Prostate gland (tissue), 2 donors: Measurements from ENCODE around the gene HOXA3. TPM values are rescaled to one million over a fixed set of nuclear protein-coding genes. Genes with fewer than 3 reads are reported as not detected.
A peak's percentile ranks its signal among the peaks of the same experiment; 100 is the strongest.

Experiments
- DNase-seq: peaks from one replicate; pipeline ENCODE4 v3.0.0-alpha.2; 2019; ENCODE audit warnings: low spot score
- H3K27ac ChIP-seq, 2 donors: fragments of 200-600 bp; sonication (generic); 2 replicates each; pipeline ENCODE4 v1.5.1; 2017 to 2019
- H3K27me3 ChIP-seq: fragments of 200-600 bp; sonication (generic); replicated peaks from 2 replicates; pipeline ENCODE4 v1.5.1; 2019; ENCODE audit not compliant: insufficient read depth
- H3K36me3 ChIP-seq, 2 donors: fragments of 200-600 bp; sonication (generic); 1 replicate in 1 of 2; 2 replicates in 1 of 2; pipeline versions ENCODE4 v1.5.1 to v1.8.1; 2017 to 2019
- H3K4me1 ChIP-seq: fragments of 200-600 bp; sonication (generic); replicated peaks from 2 replicates; pipeline ENCODE4 v1.5.1; 2019
- H3K4me3 ChIP-seq, 2 donors: fragments of 200-600 bp; sonication (generic); 2 replicates each; pipeline ENCODE4 v1.5.1; 2017 to 2019
- H3K9me3 ChIP-seq: fragments of 200-600 bp; sonication (generic); 2 replicates; pipeline ENCODE4 v1.5.1; 2017
- POLR2A ChIP-seq: fragments of 450-650 bp; IDR thresholded peaks from one replicate; pipeline ENCODE4 v1.6.1; 2016; ENCODE audit warnings: antibody characterized with exemption, mild to moderate bottlenecking
- POLR2AphosphoS5 ChIP-seq: sonication (generic); formaldehyde crosslinking; IDR thresholded peaks from one replicate; pipeline ENCODE4 v1.6.1; 2017; ENCODE audit warnings: antibody characterized with exemption
- WGBS: methylation state at CpG from one replicate; pipeline ENCODE4 v1.1.5; 2018; 5-methylcytosine and 5-hydroxymethylcytosine counted together
- intact Hi-C: fragments of 100-400 bp; cut with DNase I; formaldehyde crosslinking; loops from one replicate; pipeline ENCODE4 v1.14.2; 2022
- total RNA-seq, 2 donors: library from RNA; depleted of rRNA; stranded (reverse); fragments of >200 nt; gene quantifications; one replicate each; pipeline ENCODE4 v1.1.0, GENCODE V29; 2016
- TF ChIP-seq, protein P1 (sequence below), 4 experiments: fragments of 200-600 bp in 2 of 4; fragments of 450-650 bp in 2 of 4; sonication (generic) in 2 of 4; IDR thresholded peaks; 1 replicate in 3 of 4; 2 replicates in 1 of 4; pipeline ENCODE4 v1.5.1; 2016 to 2019; ENCODE audit warnings: antibody characterized with exemption in 4 of 4, mild to moderate bottlenecking in 2 of 4, moderate library complexity in 2 of 4

The HOXA3 gene
- total RNA-seq, 2 donors from 2014 or later = 2.8 to 3.1 TPM

DNA sequence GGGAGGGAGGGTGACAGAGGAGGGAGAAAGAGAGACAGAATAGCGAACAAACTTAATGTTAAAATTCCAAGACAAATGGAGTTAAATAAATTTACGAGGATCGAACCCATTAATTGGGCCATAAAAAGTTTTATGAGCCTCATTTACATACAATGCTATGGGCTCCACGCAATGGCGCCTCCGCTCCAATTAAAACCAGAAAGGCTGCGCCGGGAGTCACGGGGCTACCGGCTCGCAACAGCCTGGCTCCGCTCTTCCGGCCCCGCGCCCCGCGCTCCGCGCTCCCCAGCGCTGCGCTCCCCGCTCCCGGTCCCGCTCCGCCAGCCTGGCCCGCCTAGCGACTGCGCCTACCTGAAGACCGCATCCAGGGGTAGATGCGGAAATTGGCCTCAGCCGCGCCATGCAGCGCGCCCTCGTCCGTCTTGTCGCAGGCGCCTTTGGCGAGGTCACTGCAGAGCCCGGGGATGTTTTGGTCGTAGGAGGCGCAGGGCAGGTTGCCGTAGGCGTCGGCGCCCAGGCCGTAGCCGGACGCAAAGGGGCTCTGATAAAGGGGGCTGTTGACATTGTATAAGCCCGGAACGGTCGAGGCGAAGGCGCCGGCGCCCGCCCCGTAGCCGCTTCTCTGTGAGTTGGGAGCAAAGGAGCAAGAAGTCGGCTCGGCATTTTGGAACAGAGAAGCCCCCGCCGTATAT is 3.6 kb upstream of the HOXA3 start:
- Histone ChIP-seq H3K27ac (peak overlapping the region; percentile 79 to 85), H3K36me3 (no peaks in the 10 kb centered on the region), H3K9me3 (no peaks in the 10 kb centered on the region), H3K27me3 (no peaks in the 10 kb centered on the region), H3K4me1 (peaks cover 4% of the 10 kb centered on the region), H3K4me3 (peak overlapping the region; percentile 51 to 64)
- intact Hi-C loops = loop anchor here (10.0 kb wide), 2 partner anchors 1061 to 1291 kb away; no protein-coding TSS in a partner anchor
- DNase-seq = no peak
- TF ChIP-seq POLR2A = peak; percentile 27
- TF ChIP-seq, protein P1, sequence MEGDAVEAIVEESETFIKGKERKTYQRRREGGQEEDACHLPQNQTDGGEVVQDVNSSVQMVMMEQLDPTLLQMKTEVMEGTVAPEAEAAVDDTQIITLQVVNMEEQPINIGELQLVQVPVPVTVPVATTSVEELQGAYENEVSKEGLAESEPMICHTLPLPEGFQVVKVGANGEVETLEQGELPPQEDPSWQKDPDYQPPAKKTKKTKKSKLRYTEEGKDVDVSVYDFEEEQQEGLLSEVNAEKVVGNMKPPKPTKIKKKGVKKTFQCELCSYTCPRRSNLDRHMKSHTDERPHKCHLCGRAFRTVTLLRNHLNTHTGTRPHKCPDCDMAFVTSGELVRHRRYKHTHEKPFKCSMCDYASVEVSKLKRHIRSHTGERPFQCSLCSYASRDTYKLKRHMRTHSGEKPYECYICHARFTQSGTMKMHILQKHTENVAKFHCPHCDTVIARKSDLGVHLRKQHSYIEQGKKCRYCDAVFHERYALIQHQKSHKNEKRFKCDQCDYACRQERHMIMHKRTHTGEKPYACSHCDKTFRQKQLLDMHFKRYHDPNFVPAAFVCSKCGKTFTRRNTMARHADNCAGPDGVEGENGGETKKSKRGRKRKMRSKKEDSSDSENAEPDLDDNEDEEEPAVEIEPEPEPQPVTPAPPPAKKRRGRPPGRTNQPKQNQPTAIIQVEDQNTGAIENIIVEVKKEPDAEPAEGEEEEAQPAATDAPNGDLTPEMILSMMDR (IDR thresholded peaks at IDR 0.05) = no peak
- WGBS = under 1% methylated on average over 63 of the region's 63 CpGs

DNA sequence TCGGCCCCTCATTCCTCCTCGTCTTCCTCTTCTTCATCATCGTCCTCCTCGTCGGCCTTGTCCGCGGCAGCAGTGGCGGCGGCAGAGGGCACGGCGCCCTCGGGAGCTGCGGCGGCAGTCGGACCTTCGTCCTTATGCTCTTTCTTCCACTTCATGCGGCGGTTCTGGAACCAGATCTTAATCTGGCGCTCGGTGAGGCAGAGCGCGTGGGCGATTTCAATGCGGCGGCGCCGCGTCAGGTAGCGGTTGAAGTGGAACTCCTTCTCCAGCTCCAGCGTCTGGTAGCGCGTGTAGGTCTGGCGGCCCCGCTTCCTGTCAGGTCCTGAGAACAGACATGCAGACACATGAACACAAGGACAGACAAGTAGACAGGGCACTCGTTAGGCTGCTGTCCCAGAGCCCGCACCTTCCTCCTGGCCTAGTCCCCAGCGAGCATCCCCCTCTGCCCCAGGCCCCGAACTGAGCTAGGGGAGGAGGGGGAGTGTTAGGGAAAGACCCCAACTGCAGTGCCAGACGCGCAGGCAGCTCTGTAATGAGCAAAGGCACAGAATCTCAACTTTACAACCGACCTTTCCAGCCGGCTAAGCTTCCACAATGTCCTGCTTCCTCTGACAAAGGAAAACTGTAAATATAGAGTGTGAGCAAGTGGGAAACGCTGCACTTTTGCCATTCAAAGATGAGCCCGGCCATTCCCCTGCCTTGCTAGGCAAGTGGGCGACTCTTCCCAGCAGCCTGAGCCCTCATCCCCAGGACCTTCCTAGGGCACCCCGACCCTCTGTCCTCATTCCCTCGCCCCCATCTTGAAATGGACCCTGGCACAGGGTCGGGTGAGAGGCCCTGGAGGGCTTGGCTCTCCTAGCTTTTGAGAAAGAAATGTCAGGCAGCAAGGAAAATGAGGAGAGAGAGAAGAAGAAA is 2.8 kb upstream of the HOXA3 start:
- peak overlapping the region; percentile 79 to 85 for H3K27ac ChIP-seq
- no peaks in the 10 kb centered on the region for H3K9me3 ChIP-seq
- 59% methylated on average over 48 of the region's 48 CpGs for WGBS
- no peak for DNase-seq
- H3K4me3 ChIP-seq = peak overlapping the region; percentile 51 to 64
- peaks cover 4% of the 10 kb centered on the region for H3K4me1 ChIP-seq
- intact Hi-C loops = loop anchor here (5.0 to 10.0 kb wide), 3 partner anchors 953 to 1290 kb away; partner anchors contain the start of genes CBX3 and HNRNPA2B1
- no peaks in the 10 kb centered on the region for H3K36me3 ChIP-seq
- TF ChIP-seq POLR2A = no peak
- no peak for TF ChIP-seq POLR2AphosphoS5
- TF ChIP-seq, protein P1 (IDR thresholded peaks at IDR 0.05) = no peak
- H3K27me3 ChIP-seq = no peaks in the 10 kb centered on the region

DNA sequence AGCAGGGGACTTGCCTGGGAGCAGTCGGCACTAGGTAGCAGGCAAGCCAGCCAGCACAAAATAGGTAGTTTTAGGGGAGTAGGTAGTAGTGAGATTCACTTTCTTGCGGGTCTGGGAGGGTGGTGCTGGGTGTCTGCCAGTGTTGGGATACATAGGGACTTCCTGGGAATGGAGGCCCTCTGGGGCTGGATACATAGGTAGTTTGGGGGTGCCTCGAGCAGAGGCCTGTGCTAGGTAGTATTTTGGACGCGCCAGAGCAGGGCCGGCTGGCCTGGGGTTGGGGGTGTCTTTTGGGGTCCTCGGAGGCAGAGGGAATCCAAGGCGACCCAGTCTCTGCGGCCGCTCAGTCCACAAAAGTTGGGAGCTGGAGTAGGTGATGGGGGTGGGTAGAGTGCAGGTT is 2.0 kb upstream of the HOXA3 start:
- intact Hi-C loops = loop anchor here (5.0 to 10.0 kb wide), 3 partner anchors 952 to 1290 kb away; partner anchors contain the start of genes CBX3 and HNRNPA2B1

DNA sequence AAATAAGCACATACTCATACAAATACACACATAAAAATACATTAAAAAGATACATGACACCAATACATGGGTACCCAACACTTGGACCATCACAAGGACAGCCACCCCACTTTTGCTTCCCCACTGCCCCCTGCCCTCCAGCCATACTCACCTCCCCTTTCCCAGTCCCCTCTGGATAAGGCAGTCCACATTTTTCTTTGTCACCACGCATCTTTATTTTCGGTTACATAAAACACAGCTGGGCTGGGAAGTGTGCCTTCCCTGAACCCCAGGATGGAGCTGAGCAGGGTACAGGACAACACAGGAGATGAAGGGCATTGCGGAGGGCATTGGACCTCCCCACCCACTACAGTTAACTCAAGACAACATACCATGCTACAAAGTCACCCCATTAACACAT is 1.1 kb upstream of the HOXA3 start:
- Histone ChIP-seq H3K9me3 (no peaks in the 10 kb centered on the region), H3K36me3 (no peaks in the 10 kb centered on the region), H3K4me1 (peaks cover 7% of the 10 kb centered on the region), H3K4me3 (no peak overlapping the region), H3K27ac (no peak overlapping the region), H3K27me3 (no peaks in the 10 kb centered on the region)
- 98% methylated on average over 3 of the region's 3 CpGs for whole genome bisulfite sequencing
- TF ChIP-seq POLR2A (no peak), POLR2AphosphoS5 (no peak)
- TF ChIP-seq, protein P1 (IDR thresholded peaks at IDR 0.05) = no peak
- intact Hi-C loops = loop anchor here (5.0 to 10.0 kb wide), 3 partner anchors 951 to 1289 kb away; partner anchors contain the start of genes CBX3 and HNRNPA2B1
- no peak for DNase-seq

More for the DNA sequence above, 2.0 kb upstream of the HOXA3 start:
- TF ChIP-seq, protein P1 (IDR thresholded peaks at IDR 0.05) = no peak
- no peak for TF ChIP-seq POLR2A
- no peak for TF ChIP-seq POLR2AphosphoS5
- Histone ChIP-seq H3K4me3 (no peak overlapping the region), H3K27ac (no peak overlapping the region), H3K9me3 (no peaks in the 10 kb centered on the region), H3K4me1 (peaks cover 6% of the 10 kb centered on the region), H3K36me3 (no peaks in the 10 kb centered on the region), H3K27me3 (no peaks in the 10 kb centered on the region)
- no peak for DNase-seq
- WGBS = 90% methylated on average over 10 of the region's 10 CpGs
